ENCODE data around the gene GARIN5A. TPM values are rescaled to one million over a fixed set of nuclear protein-coding genes. Genes with fewer than 3 reads are reported as not detected.

GARIN5A gene
- total and polyA plus RNA-seq, 2 donors: 1.3 TPM; not detected in 1

DNA sequence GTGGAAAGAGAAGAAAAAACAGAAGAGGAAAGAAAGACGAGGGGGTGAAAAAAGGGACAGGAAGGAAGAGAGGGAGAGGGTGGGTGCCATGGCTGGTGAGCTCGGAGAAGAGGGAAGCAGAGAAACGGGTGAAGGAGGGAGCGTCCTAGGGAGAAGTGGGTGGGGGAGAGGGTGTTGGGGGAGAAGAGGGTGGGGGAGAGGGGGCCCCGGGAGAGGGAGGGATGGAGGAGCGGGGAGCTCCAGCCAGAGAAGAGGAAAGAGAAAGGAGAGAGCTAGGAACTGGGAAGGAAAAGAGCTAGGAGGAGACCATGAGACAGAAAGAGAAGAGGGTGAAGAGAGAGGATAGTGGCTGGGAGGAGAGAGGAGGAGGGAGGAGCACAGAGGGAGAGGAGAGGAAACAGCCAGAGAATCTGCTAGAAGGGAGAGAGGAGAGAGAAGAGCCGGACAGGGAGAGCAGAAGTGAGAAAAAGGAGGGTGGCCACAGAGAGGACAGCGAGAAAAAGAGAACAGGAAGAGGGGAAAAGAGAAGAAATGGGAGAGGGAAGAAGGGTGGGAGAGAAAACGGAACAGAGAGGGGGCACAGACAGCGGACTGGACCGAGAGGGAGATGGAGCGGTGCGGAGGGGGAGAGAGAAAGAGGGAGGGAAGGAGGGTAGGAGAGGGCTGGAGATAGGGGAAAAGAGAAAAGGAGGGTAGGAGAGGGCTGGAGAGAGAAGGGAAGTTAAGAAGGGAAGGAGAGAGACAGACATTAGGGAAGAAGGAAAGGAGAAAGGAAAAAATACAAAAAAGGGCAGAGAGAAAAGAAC is 11.9 kb upstream of the GARIN5A start:
- no peak for DNase-seq (ENCODE audit: extremely low spot score)
- WGBS: 19% methylated on average over 13 of the region's 13 CpGs
- Histone ChIP-seq H3K27ac (ENCODE audit: low read depth) (no peak overlapping the region), H3K4me3 (ENCODE audit: low read depth, low read length) (no peak overlapping the region), H3K4me1 (ENCODE audit: insufficient read depth) (no peaks in the 10 kb centered on the region), H3K36me3 (ENCODE audit: insufficient read depth) (no peaks in the 10 kb centered on the region)

DNA sequence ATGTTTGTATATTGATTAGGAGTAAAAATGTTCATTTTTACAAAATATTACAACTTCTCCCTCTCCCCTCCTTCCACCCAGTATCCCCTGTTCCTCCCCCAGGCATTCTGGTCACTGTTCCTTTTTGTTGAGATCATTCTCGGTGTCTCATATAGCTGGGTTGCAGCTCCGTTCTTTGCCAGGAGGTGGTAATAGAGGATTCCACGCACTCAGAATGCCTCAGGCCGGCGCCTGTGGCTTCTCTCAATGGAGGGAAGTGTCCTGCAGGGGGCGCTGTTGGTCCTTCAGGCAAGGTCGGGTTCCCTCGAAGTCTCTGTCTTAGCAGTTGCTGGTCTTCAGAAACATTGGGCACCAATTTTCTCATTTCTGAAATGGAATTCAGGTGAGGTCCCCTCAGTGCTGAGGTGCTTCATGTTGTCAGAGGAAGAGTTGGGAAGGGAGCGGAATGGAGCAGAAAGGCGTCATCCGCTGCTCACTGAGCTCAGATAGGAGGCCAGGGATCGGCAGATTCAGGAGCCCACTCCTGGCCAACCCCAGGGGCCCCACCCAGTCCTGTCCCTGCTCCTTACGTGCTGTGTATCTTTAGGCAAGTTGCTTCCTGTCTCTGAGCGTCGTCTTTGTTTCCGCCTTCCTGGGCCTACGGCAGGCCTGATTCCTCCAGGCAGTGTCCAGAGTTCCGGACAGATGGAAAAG is 10.3 kb upstream of the GARIN5A start:
- no peak overlapping the region for H3K27ac ChIP-seq (ENCODE audit: low read depth)
- no peak for DNase-seq (ENCODE audit: extremely low spot score)
- H3K4me3 ChIP-seq (ENCODE audit: low read depth, low read length): no peak overlapping the region
- no peaks in the 10 kb centered on the region for H3K4me1 ChIP-seq (ENCODE audit: insufficient read depth)
- H3K36me3 ChIP-seq (ENCODE audit: insufficient read depth): no peaks in the 10 kb centered on the region
- 73% methylated on average over 18 of the region's 18 CpGs for WGBS

DNA sequence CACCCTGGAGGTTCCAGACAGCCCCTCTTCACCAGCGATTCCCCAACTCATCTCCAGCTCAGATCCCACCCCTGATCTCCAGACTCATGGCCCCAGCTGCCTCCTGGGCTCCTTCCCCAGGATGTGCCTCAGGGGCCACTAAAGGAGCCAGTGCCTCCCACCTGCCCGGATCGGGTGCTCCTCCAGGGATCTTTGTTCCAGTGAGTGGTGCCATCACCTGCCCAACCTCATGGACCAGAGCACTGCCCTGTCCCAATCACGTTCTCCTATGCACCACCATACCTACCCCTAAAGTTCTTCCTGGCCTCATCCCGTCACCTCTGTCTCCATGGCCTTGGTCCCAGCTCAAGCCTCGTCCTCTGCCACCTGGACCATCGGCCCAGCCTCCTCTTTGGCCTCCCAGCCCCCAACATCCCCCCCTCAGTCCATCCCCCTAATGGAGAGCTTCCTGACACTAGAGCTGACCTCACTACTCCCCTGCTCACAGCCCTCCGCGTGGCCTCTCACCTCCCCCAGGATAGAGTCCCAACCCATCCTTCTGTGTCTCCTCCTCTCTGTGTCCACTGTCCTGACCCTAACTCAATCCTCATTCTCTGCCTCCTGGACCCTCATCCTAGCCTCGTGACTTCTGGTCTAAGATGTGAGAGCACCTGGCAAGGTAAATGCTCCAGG is 8.8 kb upstream of the GARIN5A start:
- DNase-seq (ENCODE audit: extremely low spot score): no peak
- WGBS: 88% methylated on average over 10 of the region's 10 CpGs
- Histone ChIP-seq H3K4me1 (ENCODE audit: insufficient read depth) (no peaks in the 10 kb centered on the region), H3K36me3 (ENCODE audit: insufficient read depth) (no peaks in the 10 kb centered on the region), H3K27ac (ENCODE audit: low read depth) (no peak overlapping the region), H3K4me3 (ENCODE audit: low read depth, low read length) (no peak overlapping the region)

DNA sequence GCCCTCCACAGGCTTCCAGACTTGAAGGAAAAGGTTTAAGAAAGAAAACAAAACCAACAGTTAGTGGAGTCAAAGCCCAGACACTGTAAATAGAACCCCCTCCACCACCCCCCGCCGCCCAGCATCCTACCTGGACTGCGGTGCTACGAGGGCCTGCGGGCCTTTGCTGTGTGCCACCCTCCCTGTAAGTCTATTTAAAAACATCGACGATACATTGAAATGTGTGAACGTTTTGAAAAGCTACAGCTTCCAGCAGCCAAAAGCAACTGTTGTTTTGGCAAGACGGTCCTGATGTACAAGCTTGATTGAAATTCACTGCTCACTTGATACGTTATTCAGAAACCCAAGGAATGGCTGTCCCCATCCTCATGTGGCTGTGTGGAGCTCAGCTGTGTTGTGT is 6.3 kb upstream of the GARIN5A start:
- no peak for DNase-seq (ENCODE audit: extremely low spot score)
- Histone ChIP-seq H3K36me3 (ENCODE audit: insufficient read depth) (no peaks in the 10 kb centered on the region), H3K27ac (ENCODE audit: low read depth) (no peak overlapping the region), H3K4me3 (ENCODE audit: low read depth, low read length) (no peak overlapping the region), H3K4me1 (ENCODE audit: insufficient read depth) (no peaks in the 10 kb centered on the region)
- whole genome bisulfite sequencing: 85% methylated on average over 10 of the region's 10 CpGs

DNA sequence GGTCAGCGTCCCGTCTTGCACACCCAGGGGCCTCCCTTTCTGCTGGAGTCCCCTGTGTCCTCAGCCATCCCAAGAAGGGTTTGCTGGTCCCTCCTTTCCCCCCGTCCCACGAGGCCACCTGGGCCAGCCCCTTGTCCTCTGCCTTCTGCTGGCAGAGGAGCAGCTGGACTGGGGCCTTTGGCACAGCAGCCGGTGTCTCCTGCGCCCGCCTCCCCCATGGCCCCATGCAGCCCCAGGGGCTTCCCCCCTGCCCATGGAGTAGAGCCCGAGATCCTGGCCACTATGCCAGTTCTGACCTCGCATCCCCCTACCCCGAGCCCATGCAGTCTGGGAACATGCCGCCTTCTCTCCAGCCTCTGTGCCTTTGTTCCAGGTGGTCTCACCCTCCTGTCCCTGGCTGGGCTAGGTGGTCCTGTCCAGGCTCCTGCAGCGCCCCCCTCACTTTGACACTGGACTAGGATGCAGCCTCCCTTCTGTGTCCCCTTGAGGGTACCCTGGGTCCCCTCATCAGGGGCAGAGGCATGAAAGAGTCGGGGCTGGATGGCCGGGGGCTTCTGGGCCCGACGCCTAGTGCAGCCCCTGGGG is 5.7 kb upstream of the GARIN5A start:
- H3K27ac ChIP-seq (ENCODE audit: low read depth): no peak overlapping the region
- DNase-seq (ENCODE audit: extremely low spot score): no peak
- H3K4me3 ChIP-seq (ENCODE audit: low read depth, low read length): no peak overlapping the region
- WGBS: 86% methylated on average over 16 of the region's 16 CpGs
- no peaks in the 10 kb centered on the region for H3K36me3 ChIP-seq (ENCODE audit: insufficient read depth)
- no peaks in the 10 kb centered on the region for H3K4me1 ChIP-seq (ENCODE audit: insufficient read depth)

DNA sequence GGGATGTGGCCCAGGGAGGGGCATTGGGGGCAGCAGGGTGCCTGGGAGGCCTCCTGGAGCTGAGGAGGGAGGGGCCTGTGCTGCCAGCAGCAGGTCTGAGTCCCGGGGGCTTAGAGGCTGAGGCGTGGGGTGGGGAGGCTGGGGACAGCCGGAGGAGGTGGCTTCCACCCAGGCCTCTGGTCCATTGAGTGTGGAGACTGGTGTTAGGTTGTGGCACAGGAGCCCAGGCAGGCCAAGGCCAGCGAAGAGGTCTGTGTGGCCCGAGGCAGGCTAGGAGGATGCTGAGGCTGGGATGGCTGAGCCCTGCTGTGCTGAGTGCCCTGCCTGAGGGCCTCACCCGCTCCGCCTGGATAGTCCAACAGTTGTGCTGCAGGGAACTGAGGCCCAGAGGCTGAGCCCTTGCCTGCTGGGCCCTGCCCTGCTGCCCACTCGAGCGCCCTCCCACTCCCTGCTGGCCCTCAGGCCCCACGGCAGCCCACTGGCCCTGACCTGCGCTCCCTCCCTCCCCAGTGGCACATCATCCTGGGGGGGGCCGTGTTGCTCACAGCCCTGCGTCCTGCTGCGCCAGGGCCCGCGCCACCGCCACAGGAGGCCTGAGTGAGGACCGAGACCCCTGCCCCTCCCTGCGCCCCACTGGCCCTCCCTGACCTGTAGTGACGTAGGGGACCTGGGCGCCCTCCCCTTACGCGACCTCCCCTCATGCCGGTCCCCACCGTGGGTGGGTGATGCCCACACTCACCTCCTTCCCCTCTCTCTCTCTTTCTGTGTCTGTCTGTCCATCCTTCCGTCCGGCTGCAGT is 4.9 kb upstream of the GARIN5A start:
- 94% methylated on average over 27 of the region's 27 CpGs for WGBS
- H3K36me3 ChIP-seq (ENCODE audit: insufficient read depth): no peaks in the 10 kb centered on the region
- H3K27ac ChIP-seq (ENCODE audit: low read depth): no peak overlapping the region
- no peak for DNase-seq (ENCODE audit: extremely low spot score)
- H3K4me1 ChIP-seq (ENCODE audit: insufficient read depth): no peaks in the 10 kb centered on the region
- no peak overlapping the region for H3K4me3 ChIP-seq (ENCODE audit: low read depth, low read length)

DNA sequence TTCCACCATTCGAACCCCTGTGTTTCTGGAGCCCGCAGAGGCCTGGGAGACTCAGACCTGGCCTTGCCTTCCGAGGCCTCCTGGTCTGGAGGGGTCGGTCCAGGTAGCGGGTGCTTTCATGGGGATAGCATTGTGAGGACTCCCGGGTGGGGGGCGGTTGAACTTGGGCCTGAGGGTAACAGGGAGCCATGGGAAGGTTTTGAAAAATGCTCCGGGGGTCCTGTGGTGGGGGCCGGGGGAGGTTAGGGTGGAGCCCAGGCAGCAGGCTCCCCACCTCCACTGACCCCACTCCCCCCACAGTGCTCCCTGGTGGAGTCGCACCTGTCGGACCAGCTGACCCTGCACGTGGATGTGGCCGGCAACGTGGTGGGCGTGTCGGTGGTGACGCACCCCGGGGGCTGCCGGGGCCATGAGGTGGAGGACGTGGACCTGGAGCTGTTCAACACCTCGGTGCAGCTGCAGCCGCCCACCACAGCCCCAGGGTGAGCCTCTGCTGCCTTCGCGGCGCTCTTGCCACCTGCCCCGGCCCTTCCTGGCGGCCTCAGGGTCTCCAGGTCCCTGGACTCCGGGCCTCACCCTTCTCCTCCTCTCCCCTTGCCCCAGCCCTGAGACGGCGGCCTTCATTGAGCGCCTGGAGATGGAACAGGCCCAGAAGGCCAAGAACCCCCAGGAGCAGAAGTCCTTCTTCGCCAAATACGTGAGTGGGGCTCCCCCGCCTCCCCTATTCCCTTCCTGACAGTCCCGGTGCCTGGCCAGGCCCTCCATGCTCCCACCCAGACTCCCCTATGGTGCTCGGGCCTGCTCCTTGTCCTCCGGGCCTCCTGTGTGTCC is 3.8 kb upstream of the GARIN5A start:
- Histone ChIP-seq H3K4me3 (ENCODE audit: low read depth, low read length) (no peak overlapping the region), H3K4me1 (ENCODE audit: insufficient read depth) (no peaks in the 10 kb centered on the region), H3K27ac (ENCODE audit: low read depth) (no peak overlapping the region), H3K36me3 (ENCODE audit: insufficient read depth) (no peaks in the 10 kb centered on the region)
- 93% methylated on average over 37 of the region's 37 CpGs for WGBS
- no peak for DNase-seq (ENCODE audit: extremely low spot score)

DNA sequence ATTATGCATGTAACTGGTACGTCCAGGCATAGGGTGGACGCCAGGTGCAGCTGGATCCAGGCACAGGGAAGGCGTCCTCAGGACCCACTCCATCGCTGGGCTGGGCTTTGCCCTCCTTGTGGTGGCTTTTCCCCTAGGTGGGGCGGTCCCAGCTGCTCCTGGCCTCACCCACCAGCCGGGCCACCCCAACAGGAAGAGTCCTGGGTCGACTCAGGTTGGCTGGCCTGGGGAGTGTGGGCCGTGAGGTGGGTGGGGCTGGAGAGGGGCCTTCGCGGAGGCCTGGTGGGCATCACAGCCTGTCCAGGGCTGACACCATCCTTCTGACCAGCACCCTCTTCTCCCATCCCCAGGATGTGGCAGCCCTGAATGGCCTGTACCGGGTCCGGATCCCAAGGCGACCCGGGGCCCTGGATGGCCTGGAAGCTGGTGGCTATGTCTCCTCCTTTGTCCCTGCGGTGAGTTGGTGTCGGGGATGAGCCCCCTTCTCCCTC is 3.2 kb upstream of the GARIN5A start:
- no peaks in the 10 kb centered on the region for H3K36me3 ChIP-seq (ENCODE audit: insufficient read depth)
- WGBS: 95% methylated on average over 16 of the region's 16 CpGs
- no peaks in the 10 kb centered on the region for H3K4me1 ChIP-seq (ENCODE audit: insufficient read depth)
- no peak overlapping the region for H3K4me3 ChIP-seq (ENCODE audit: low read depth, low read length)
- DNase-seq (ENCODE audit: extremely low spot score): no peak
- no peak overlapping the region for H3K27ac ChIP-seq (ENCODE audit: low read depth)

DNA sequence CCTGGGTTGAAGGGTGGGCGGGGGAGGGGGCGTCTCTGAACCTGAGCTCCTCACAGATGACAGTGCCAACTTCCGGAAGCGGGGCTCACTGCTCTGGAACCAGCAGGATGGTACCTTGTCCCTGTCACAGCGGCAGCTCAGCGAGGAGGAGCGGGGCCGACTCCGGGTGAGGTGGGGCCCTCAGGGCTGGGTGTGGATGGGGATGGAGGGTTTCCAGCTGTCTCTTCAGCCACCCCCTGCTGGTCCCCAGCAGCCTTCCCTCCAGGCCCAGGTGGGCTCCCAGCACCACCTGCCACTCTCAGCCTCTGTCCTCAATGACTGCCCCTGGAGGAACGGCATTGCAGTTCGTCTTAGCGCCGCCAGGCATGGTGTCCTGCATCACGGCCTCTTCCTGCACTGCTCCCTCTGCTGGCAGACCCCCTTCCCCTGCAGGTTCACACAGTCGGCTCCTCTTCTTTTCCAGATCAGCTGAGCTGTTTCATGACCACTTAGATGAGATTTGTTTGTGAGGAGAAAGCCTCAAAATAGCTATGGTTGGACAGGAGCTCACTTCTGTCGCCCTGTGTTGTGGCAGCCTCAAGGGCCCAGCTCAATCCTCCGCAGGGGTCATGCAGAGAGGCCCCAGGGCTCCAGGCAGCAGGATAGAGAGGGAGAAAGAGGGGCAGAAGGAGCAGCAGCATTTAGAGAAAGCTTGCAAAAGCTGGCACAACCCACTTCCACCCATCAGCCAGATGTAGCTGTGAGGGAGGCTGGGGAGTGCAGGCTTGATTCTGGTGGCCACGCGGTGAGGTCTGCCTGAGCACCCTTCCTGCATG is 2.5 kb upstream of the GARIN5A start:
- Histone ChIP-seq H3K4me1 (ENCODE audit: insufficient read depth) (no peaks in the 10 kb centered on the region), H3K27ac (ENCODE audit: low read depth) (no peak overlapping the region), H3K4me3 (ENCODE audit: low read depth, low read length) (no peak overlapping the region), H3K36me3 (ENCODE audit: insufficient read depth) (no peaks in the 10 kb centered on the region)
- WGBS: 82% methylated on average over 19 of the region's 19 CpGs
- DNase-seq (ENCODE audit: extremely low spot score): no peak

DNA sequence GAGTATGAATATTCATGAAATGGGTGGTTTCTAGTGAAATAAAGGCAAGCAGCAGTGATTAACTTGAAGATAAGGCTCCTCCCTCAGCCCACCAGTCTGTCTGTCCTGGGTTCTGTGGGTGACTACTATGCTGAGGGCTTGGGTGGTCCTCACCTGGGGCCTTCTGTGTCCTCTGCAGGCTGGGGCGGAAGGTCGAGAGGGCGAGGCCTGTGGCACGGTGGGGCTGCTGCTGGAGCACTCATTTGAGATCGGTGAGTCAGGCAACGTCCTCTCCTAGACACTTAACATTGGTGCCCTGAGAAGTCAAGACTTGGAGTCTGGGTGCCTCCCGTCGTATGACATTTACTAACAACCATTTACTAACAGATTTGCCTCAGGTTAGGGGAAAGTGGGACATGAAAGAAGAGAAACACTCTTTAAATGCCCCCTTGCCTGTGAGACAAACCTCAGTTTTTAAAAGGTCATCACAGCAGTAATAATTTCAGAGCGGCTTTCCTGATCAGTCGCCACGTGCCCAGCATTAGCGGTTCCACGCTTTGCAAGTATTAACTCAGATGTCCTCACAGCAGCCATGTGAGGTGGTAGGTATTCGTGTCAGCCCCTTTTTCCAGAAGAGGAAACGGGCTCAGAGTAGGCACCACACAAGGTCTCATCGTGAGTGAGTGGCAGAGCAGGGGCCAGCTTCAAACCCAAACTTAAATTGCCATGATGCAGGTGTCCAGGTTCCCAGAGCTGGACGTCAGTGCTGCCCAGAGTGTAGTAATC is 1.3 kb upstream of the GARIN5A start:
- no peak for DNase-seq (ENCODE audit: extremely low spot score)
- no peak overlapping the region for H3K4me3 ChIP-seq (ENCODE audit: low read depth, low read length)
- 93% methylated on average over 17 of the region's 17 CpGs for WGBS

DNA sequence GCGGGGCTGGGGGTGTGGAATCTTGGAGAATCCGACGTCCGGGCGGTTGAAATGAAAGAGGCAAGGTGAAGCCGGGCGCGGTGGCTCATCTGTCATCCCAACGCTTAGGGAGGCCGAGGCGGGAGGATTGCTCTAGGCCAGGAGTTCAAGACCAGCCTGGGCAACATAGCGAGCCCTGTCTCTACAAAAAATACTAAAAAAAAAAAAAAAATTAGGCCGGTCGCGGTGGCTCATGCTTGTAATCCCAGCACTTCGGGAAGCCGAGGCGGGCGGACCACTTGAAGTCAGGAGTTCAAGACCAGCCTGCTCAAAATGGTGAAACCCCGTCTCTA is 225 bp upstream of the GARIN5A start:
- Histone ChIP-seq H3K27ac (ENCODE audit: low read depth) (no peak overlapping the region), H3K36me3 (ENCODE audit: insufficient read depth) (no peaks in the 10 kb centered on the region), H3K4me1 (ENCODE audit: insufficient read depth) (no peaks in the 10 kb centered on the region), H3K4me3 (ENCODE audit: low read depth, low read length) (peak overlapping the region; percentile 64)
- DNase-seq (ENCODE audit: extremely low spot score): no peak
- 15% methylated on average over 20 of the region's 20 CpGs for WGBS

More for the DNA sequence above, 1.3 kb upstream of the GARIN5A start:
- H3K4me1 ChIP-seq (ENCODE audit: insufficient read depth): no peaks in the 10 kb centered on the region
- H3K27ac ChIP-seq (ENCODE audit: low read depth): no peak overlapping the region
- no peaks in the 10 kb centered on the region for H3K36me3 ChIP-seq (ENCODE audit: insufficient read depth)
